K562 (cell line): Measurements from ENCODE around the gene CCDC9. TPM values are rescaled to one million over a fixed set of nuclear protein-coding genes. Genes with fewer than 3 reads are reported as not detected.

Experiments
- AFF1 ChIP-seq, 2 experiments: fragments of 450-650 bp; IDR thresholded peaks; 2 replicates each; pipeline ENCODE4 v1.6.1; 2018; ENCODE audit warnings: mild to moderate bottlenecking in 2 of 2, low read depth in 1 of 2; ENCODE audit not compliant: partially characterized antibody in 2 of 2
- ATF6 ChIP-seq: sonication (generic); formaldehyde crosslinking; IDR thresholded peaks from 2 replicates; pipeline ENCODE4 v1.4.0; 2020; ENCODE audit warnings: mild to moderate bottlenecking, missing genetic modification reagents
- CBX2 ChIP-seq: fragments of 200-600 bp; sonication (generic); IDR thresholded peaks from one replicate; pipeline ENCODE4 v1.6.1; 2012; ENCODE audit warnings: mild to moderate bottlenecking, low read length, inconsistent platforms; ENCODE audit not compliant: insufficient read depth, poor library complexity, severe bottlenecking
- ETV5 ChIP-seq: sonication (generic); formaldehyde crosslinking; IDR thresholded peaks from 2 replicates; pipeline ENCODE4 v1.4.0; 2020; ENCODE audit warnings: low read depth, mild to moderate bottlenecking, missing genetic modification reagents
- MCM3 ChIP-seq: fragments of 450-650 bp; IDR thresholded peaks from 2 replicates; pipeline ENCODE4 v1.6.1; 2016
- PHF21A ChIP-seq: fragments of 450-650 bp; IDR thresholded peaks from 2 replicates; pipeline ENCODE4 v1.6.1; 2017; ENCODE audit warnings: low read depth, borderline replicate concordance
- POLR2AphosphoS5 ChIP-seq: IDR thresholded peaks from 2 replicates; pipeline ENCODE4 v1.6.1; 2011; ENCODE audit warnings: mild to moderate bottlenecking, low read depth, low read length, moderate library complexity; ENCODE audit not compliant: control insufficient read depth, insufficient read depth
- RBM22 ChIP-seq: fragments of 200-400 bp; formaldehyde crosslinking; IDR thresholded peaks from 2 replicates; pipeline ENCODE4 v1.6.1; 2018; ENCODE audit warnings: low read length, low read depth; ENCODE audit not compliant: poor library complexity, severe bottlenecking
- SRSF1 ChIP-seq: fragments of 200-400 bp; formaldehyde crosslinking; IDR thresholded peaks from 2 replicates; pipeline ENCODE4 v1.6.1; 2017; ENCODE audit warnings: mild to moderate bottlenecking, low read depth, low read length, moderate library complexity
- ZNF121 ChIP-seq: sonication (generic); formaldehyde crosslinking; conservative IDR thresholded peaks from 2 replicates; pipeline ENCODE4 v1.8.0; 2022; ENCODE audit warnings: missing genetic modification reagents
- ZNF23 ChIP-seq: fragments of 250-450 bp; sonication (Bioruptor Pico); IDR thresholded peaks from 2 replicates; pipeline ENCODE4 v1.4.0; 2020; ENCODE audit warnings: mild to moderate bottlenecking
- ZNF318 ChIP-seq, 2 experiments: fragments of 450-650 bp; IDR thresholded peaks; 2 replicates each; pipeline ENCODE4 v1.6.1; 2016; ENCODE audit warnings: mild to moderate bottlenecking in 2 of 2, borderline replicate concordance in 1 of 2, low read depth in 1 of 2, moderate library complexity in 1 of 2
- polyA plus RNA-seq, 8 experiments: library from polyadenylated mRNA; depleted of rRNA in 4 of 8; stranded (reverse) in 5 of 8; unstranded in 3 of 8; fragments of >200 nt; fragmentation: Nextera tagmentation in 2 of 8; fragmentation: Illumina TruSeq in 1 of 8; extraction: Ambion mirVana in 2 of 8; extraction: Trizol in 1 of 8; gene quantifications; 2 replicates each; pipeline versions ENCODE4 v1.2.1 to v1.2.3, GENCODE V29; 2011 to 2014; ENCODE audit warnings: inconsistent platforms in 1 of 8, missing spikeins in 1 of 8
- total RNA-seq, 7 experiments: library from RNA; depleted of rRNA in 6 of 7; stranded (reverse); fragments of >200 nt in 6 of 7; fragmentation: Illumina TruSeq in 2 of 7; extraction: Trizol in 2 of 7; gene quantifications; 2 replicates each; pipeline versions ENCODE4 v1.2.1 to v1.2.3, GENCODE V29; 2011 to 2021; ENCODE audit warnings: low replicate concordance in 1 of 7

The CCDC9 gene
- total and polyA plus RNA-seq, 9 of the 15 experiments (the other 6 are each of a cell fraction or from before 2014, with no cell fraction given), result 0.23 to 38.6 (median 8.4) TPM

- TF ChIP-seq ZNF318 (IDR thresholded peaks at IDR 0.05; ENCODE audit: borderline replicate concordance in 1 of 2, low read depth in 1 of 2) (no peak), MCM3 (no peak), ATF6 (CRISPR knock-in tag) (peak; percentile 81; the same call in 1 of the 2 replicates), PHF21A (no peak), SRSF1 (no peak), CBX2 (no peak), ETV5 (CRISPR knock-in tag) (0 out of 2 replicates have a peak, but pooled peaks have one; percentile 55), AFF1 (IDR thresholded peaks at IDR 0.05; ENCODE audit: low read depth in 1 of 2, partially characterized antibody in 2 of 2) (no peak), ZNF23 (CRISPR knock-in tag) (no peak), ZNF121 (CRISPR knock-in tag) (no peak), RBM22 (no peak), POLR2AphosphoS5 (no peak)
Measured at GRCh38 chr19:47247308-47247990, 8.9 kb upstream of the CCDC9 start (continued).
